Measurements from ENCODE around the gene FGFBP2.

FGFBP2 gene

DNA sequence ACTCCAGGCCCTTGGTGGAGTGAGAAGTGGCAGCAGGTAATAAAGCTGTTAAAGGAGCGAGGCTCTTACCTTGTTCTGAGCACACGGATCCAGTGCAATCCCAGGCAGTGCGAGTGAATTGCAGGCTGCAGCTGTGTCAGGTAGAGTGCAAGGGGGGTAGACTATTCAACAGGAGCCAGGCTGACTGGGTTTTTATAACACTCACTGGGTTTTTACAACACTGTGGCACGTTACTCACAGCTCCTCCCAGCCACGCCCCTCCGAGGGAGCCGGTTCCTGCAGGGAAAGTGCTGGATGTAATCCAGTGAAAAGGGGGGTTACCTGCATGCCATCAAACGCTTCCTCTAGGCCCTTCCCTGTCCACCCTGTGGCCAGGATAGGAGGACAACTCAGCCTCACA lies 24.8 kb downstream of the FGFBP2 start:
- H3K27ac ChIP-seq = no peak overlapping the region
- TF ChIP-seq, protein P1, sequence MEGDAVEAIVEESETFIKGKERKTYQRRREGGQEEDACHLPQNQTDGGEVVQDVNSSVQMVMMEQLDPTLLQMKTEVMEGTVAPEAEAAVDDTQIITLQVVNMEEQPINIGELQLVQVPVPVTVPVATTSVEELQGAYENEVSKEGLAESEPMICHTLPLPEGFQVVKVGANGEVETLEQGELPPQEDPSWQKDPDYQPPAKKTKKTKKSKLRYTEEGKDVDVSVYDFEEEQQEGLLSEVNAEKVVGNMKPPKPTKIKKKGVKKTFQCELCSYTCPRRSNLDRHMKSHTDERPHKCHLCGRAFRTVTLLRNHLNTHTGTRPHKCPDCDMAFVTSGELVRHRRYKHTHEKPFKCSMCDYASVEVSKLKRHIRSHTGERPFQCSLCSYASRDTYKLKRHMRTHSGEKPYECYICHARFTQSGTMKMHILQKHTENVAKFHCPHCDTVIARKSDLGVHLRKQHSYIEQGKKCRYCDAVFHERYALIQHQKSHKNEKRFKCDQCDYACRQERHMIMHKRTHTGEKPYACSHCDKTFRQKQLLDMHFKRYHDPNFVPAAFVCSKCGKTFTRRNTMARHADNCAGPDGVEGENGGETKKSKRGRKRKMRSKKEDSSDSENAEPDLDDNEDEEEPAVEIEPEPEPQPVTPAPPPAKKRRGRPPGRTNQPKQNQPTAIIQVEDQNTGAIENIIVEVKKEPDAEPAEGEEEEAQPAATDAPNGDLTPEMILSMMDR (conservative IDR thresholded peaks at IDR 0.05) = no peak

- TF ChIP-seq, protein P1 (conservative IDR thresholded peaks at IDR 0.05) = no peak
- no peak overlapping the region for H3K27ac ChIP-seq
These were observed 26.5 kb downstream of the FGFBP2 start for GRCh38 chr4:15936495-15936894.

GRCh38 chr4:15935504-15936402 lies 27.2 kb downstream of the FGFBP2 start:
- no peak overlapping the region for H3K27ac ChIP-seq

GRCh38 chr4:15934259-15934658 lies 28.7 kb downstream of the FGFBP2 start:
- TF ChIP-seq, protein P1 (conservative IDR thresholded peaks at IDR 0.05) = no peak
- H3K27ac ChIP-seq = no peak overlapping the region

More at GRCh38 chr4:15935504-15936402, 27.2 kb downstream of the FGFBP2 start:
- TF ChIP-seq, protein P1 (conservative IDR thresholded peaks at IDR 0.05) = no peak

GRCh38 chr4:15931451-15932210 lies 31.3 kb downstream of the FGFBP2 start:
- TF ChIP-seq, protein P1 (conservative IDR thresholded peaks at IDR 0.05) = no peak
- H3K27ac ChIP-seq = no peak overlapping the region

- H3K27ac ChIP-seq = no peak overlapping the region
- TF ChIP-seq, protein P1 (conservative IDR thresholded peaks at IDR 0.05) = no peak
These were observed 32.7 kb downstream of the FGFBP2 start for GRCh38 chr4:15930314-15930713.

GRCh38 chr4:15929540-15929939 lies 33.4 kb downstream of the FGFBP2 start:
- TF ChIP-seq, protein P1 (conservative IDR thresholded peaks at IDR 0.05) = no peak
- no peak overlapping the region for H3K27ac ChIP-seq

Measured in VCaP (cell line).